Trophoblast cell (in vitro differentiated cells and primary cell): ENCODE data around the gene BRAF.
"Not testable (repeated sequence)": the region's sequence is repeated elsewhere in the genome, so short reads cannot be mapped to it uniquely, and the experiment has no call there.

ENCODE experiments used
- DNase-seq, 2 donors: peaks; one replicate each; pipeline ENCODE4 v3.0.0-alpha.2; 2016
- H2AFZ ChIP-seq: 2 replicates; pipeline ENCODE4 v1.6.1; 2013; ENCODE audit warnings: low read length, moderate library complexity, mild to moderate bottlenecking; ENCODE audit not compliant: insufficient read depth, poor library complexity
- H2AK5ac ChIP-seq: 2 replicates; pipeline ENCODE4 v1.6.1; 2013; ENCODE audit warnings: mild to moderate bottlenecking, low read length
- H2BK120ac ChIP-seq: 2 replicates; pipeline ENCODE4 v1.6.1; 2013; ENCODE audit warnings: low read length, mild to moderate bottlenecking, moderate library complexity; ENCODE audit not compliant: insufficient read depth, poor library complexity
- H2BK12ac ChIP-seq: 2 replicates; pipeline ENCODE4 v1.6.1; 2013; ENCODE audit warnings: mild to moderate bottlenecking, low read length, moderate library complexity
- H2BK5ac ChIP-seq: 2 replicates; pipeline ENCODE4 v1.6.1; 2013; ENCODE audit warnings: low read length, low read depth, moderate library complexity, mild to moderate bottlenecking; ENCODE audit not compliant: poor library complexity
- H3K14ac ChIP-seq: 2 replicates; pipeline ENCODE4 v1.6.1; 2013; ENCODE audit warnings: mild to moderate bottlenecking, low read length
- H3K18ac ChIP-seq: 2 replicates; pipeline ENCODE4 v1.6.1; 2013; ENCODE audit warnings: mild to moderate bottlenecking, low read length
- H3K23ac ChIP-seq: 2 replicates; pipeline ENCODE4 v1.6.1; 2013; ENCODE audit warnings: low read length
- H3K27ac ChIP-seq: 2 replicates; pipeline ENCODE4 v1.5.1; 2013; ENCODE audit warnings: low read depth, mild to moderate bottlenecking, inconsistent platforms, low read length, moderate library complexity
- H3K27me3 ChIP-seq: 2 replicates; pipeline ENCODE4 v1.6.1; 2013; ENCODE audit warnings: inconsistent platforms, mild to moderate bottlenecking, low read length, moderate library complexity; ENCODE audit not compliant: insufficient read depth
- H3K36me3 ChIP-seq, 2 experiments: 1 replicate in 1 of 2; 2 replicates in 1 of 2; pipeline ENCODE4 v1.6.1; 2013; ENCODE audit warnings: low read length in 2 of 2, mild to moderate bottlenecking in 2 of 2, moderate library complexity in 1 of 2; ENCODE audit not compliant: insufficient read depth in 2 of 2, control insufficient read depth in 1 of 2
- H3K4ac ChIP-seq: 2 replicates; pipeline ENCODE4 v1.6.1; 2013; ENCODE audit warnings: low read depth, mild to moderate bottlenecking, low read length, moderate library complexity
- H3K4me1 ChIP-seq, 2 experiments: 1 replicate in 1 of 2; 2 replicates in 1 of 2; pipeline ENCODE4 v1.6.1; 2013; ENCODE audit warnings: low read length in 2 of 2, mild to moderate bottlenecking in 2 of 2, moderate library complexity in 1 of 2; ENCODE audit not compliant: insufficient read depth in 2 of 2, control insufficient read depth in 1 of 2
- H3K4me2 ChIP-seq: 2 replicates; pipeline ENCODE4 v1.6.1; 2013; ENCODE audit warnings: inconsistent platforms, mild to moderate bottlenecking, low read length, moderate library complexity
- H3K4me3 ChIP-seq: 2 replicates; pipeline ENCODE4 v1.5.1; 2013; ENCODE audit warnings: mild to moderate bottlenecking, low read depth, low read length, inconsistent platforms
- H3K79me1 ChIP-seq: one replicate; pipeline ENCODE4 v1.6.1; 2013; ENCODE audit warnings: low read length
- H3K79me2 ChIP-seq: 2 replicates; pipeline ENCODE4 v1.6.1; 2013; ENCODE audit warnings: low read length, mild to moderate bottlenecking; ENCODE audit not compliant: control insufficient read depth, insufficient read depth, poor library complexity
- H3K9ac ChIP-seq: 2 replicates; pipeline ENCODE4 v1.6.1; 2013; ENCODE audit warnings: mild to moderate bottlenecking, low read length
- H3K9me3 ChIP-seq: 2 replicates; pipeline ENCODE4 v1.6.1; 2013; ENCODE audit warnings: low read depth, mild to moderate bottlenecking, control low read depth, inconsistent platforms, low read length; ENCODE audit not compliant: insufficient read depth
- H4K12ac ChIP-seq: 2 replicates; pipeline ENCODE4 v1.6.1; 2013; ENCODE audit warnings: low read depth, mild to moderate bottlenecking, low read length, moderate library complexity
- H4K8ac ChIP-seq: 2 replicates; pipeline ENCODE4 v1.6.1; 2013; ENCODE audit warnings: low read depth, mild to moderate bottlenecking, low read length, moderate library complexity
- H4K91ac ChIP-seq: one replicate; pipeline ENCODE4 v1.6.1; 2013; ENCODE audit warnings: low read depth, mild to moderate bottlenecking, low read length, moderate library complexity
- WGBS: extraction: QIAGEN DNeasy Blood & Tissue Kit; methylation state at CpG from one replicate; pipeline ENCODE4 v1.1.7; 2013; ENCODE audit warnings: missing lambda C conversion rate; ENCODE audit not compliant: insufficient read length, insufficient coverage; ENCODE audit errors: extremely low coverage; 5-methylcytosine and 5-hydroxymethylcytosine counted together

Gene BRAF

DNA sequence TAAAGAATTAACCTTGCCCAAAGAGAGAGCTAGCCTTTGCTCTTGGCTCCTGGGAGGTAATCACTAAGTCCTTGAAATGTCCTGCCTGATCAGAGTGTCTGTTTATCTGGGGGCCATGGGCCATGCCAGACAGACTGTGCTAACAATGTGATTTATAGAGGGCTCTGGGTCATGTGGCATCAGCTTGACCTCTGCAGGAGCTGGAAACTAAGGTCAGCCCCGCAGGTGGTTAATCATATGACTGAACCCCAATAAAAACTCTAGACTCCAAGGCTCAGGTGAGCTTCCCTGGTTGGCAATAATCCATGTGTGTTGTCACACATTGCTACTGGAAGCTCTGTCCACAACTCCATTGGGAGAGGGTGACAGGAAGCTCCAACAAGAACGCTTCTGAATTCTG, 180.7 kb downstream of the BRAF start:
- Histone ChIP-seq H2BK5ac (no peak overlapping the region), H3K9ac (no peak overlapping the region), H3K4me2 (no peak overlapping the region), H2BK12ac (no peak overlapping the region), H3K4me3 (no peak overlapping the region), H3K14ac (no peak overlapping the region), H3K27me3 (no peaks in the 10 kb centered on the region), H3K4ac (no peak overlapping the region), H3K4me1 (no peaks in the 10 kb centered on the region), H3K18ac (no peak overlapping the region), H4K12ac (no peak overlapping the region), H2BK120ac (no peak overlapping the region), H4K8ac (no peak overlapping the region), H4K91ac (no peak overlapping the region), H3K27ac (no peak overlapping the region), H2AK5ac (no peak overlapping the region), H3K9me3 (no peaks in the 10 kb centered on the region), H2AFZ (no peak overlapping the region), H3K23ac (no peak overlapping the region), H3K79me2 (no peaks in the 10 kb centered on the region), H3K79me1 (no peaks in the 10 kb centered on the region), H3K36me3 (peaks cover 1 to 2% of the 10 kb centered on the region in 2 experiments)
- WGBS, result no CpG with 5 or more reads among the region's 2 CpGs
- DNase-seq, result no peak

DNA sequence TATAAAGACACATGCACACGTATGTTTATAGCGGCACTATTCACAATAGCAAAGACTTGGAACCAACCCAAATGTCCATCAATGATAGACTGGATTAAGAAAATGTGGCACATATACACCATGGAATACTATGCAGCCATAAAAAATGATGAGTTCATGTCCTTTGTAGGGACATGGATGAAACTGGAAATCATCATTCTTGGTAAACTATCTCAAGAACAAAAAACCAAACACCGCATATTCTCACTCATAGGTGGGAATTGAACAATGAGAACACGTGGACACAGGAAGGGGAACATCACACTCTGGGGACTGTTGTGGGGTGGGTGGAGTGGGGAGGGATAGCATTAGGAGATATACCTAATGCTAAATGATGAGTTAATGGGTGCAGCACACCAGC, 181.5 kb downstream of the BRAF start:
- not testable (repeated sequence) for H3K4me1 ChIP-seq
- no CpG with 5 or more reads among the region's 4 CpGs for WGBS

DNA sequence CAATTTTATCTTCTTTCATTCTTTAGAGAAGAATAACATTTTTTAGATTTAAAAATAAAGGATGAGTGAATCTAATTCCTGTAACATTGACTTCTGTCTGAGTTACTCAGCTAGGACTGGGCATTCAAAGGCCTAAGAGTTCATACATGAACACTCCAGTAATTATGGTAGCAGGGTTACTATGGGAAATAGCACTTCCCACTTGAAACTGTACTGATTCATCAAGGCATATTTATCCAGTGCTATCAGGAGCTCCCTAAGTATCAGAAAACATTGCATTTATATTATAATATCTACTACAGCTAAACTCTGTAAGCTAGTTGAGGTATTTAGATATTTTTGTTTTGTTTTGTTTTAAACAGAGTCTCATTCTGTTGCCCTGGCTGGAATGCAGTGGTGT, 186.4 kb downstream of the BRAF start:
- H3K27ac ChIP-seq, result no peak overlapping the region
- H3K79me2 ChIP-seq, result no peaks in the 10 kb centered on the region
- no peaks in the 10 kb centered on the region for H3K79me1 ChIP-seq
- H2AK5ac ChIP-seq, result no peak overlapping the region
- H2AFZ ChIP-seq, result no peak overlapping the region
- H2BK12ac ChIP-seq, result no peak overlapping the region
- no peak overlapping the region for H4K8ac ChIP-seq
- no peaks in the 10 kb centered on the region for H3K9me3 ChIP-seq
- no peak overlapping the region for H3K9ac ChIP-seq
- no peak for DNase-seq
- no peak overlapping the region for H3K14ac ChIP-seq
- peaks cover 1 to 6% of the 10 kb centered on the region in 2 experiments for H3K36me3 ChIP-seq
- H4K91ac ChIP-seq, result no peak overlapping the region
- no peaks in the 10 kb centered on the region for H3K4me1 ChIP-seq
- H4K12ac ChIP-seq, result no peak overlapping the region
- H3K4me2 ChIP-seq, result no peak overlapping the region
- no peak overlapping the region for H3K18ac ChIP-seq
- H3K23ac ChIP-seq, result no peak overlapping the region
- no peak overlapping the region for H2BK120ac ChIP-seq
- no peak overlapping the region for H3K4me3 ChIP-seq
- H3K4ac ChIP-seq, result no peak overlapping the region
- no peak overlapping the region for H2BK5ac ChIP-seq
- no peaks in the 10 kb centered on the region for H3K27me3 ChIP-seq

More for the DNA sequence above, 181.5 kb downstream of the BRAF start:
- H4K91ac ChIP-seq, H2BK120ac ChIP-seq, H3K9me3 ChIP-seq, H3K14ac ChIP-seq, H3K27ac ChIP-seq, H3K27me3 ChIP-seq, H4K12ac ChIP-seq, H3K23ac ChIP-seq, H3K9ac ChIP-seq, H3K36me3 ChIP-seq, H2BK5ac ChIP-seq, DNase-seq, H3K4me2 ChIP-seq, H3K79me2 ChIP-seq, H3K18ac ChIP-seq, H3K4me3 ChIP-seq, H4K8ac ChIP-seq, H3K79me1 ChIP-seq, H2BK12ac ChIP-seq, H2AK5ac ChIP-seq, H2AFZ ChIP-seq, H3K4ac ChIP-seq: not testable (repeated sequence)

DNA sequence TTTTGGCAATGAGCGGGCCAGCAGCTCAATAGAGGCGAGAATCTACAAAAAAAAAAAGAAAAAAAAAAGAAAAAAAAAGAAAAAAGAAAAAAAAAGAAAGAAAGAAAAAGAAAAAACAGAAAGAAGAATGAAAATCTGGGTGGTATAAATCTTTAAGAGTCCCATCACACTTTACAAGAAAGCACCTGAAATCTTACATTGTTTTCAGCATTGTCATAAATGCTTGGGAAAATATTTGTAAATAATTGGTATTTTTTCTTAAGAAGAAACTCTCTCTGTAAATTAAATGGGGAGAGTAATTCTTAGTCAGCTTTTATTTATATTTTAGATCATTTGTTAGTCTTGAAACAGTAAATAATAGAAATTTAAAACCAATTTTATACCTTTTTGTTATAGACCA, 190.0 kb downstream of the BRAF start:
- H3K27me3 ChIP-seq, result no peaks in the 10 kb centered on the region

More for the DNA sequence above, 190.0 kb downstream of the BRAF start:
- no CpG with 5 or more reads among the region's 2 CpGs for WGBS
- Histone ChIP-seq H2AFZ (no peak overlapping the region), H2BK120ac (no peak overlapping the region), H3K36me3 (peaks cover 1 to 9% of the 10 kb centered on the region in 2 experiments), H4K91ac (no peak overlapping the region), H3K14ac (no peak overlapping the region), H3K4me1 (no peaks in the 10 kb centered on the region), H2BK12ac (no peak overlapping the region), H3K4me3 (no peak overlapping the region), H2BK5ac (no peak overlapping the region), H3K4me2 (no peak overlapping the region), H2AK5ac (no peak overlapping the region), H3K9ac (no peak overlapping the region), H4K8ac (no peak overlapping the region), H3K9me3 (no peaks in the 10 kb centered on the region), H3K79me1 (no peaks in the 10 kb centered on the region), H3K18ac (no peak overlapping the region), H3K27ac (no peak overlapping the region), H3K79me2 (no peaks in the 10 kb centered on the region), H3K4ac (no peak overlapping the region), H4K12ac (no peak overlapping the region), H3K23ac (no peak overlapping the region)
- no peak for DNase-seq
